HG02678 (cell line): ENCODE data around the gene LDHB.
A peak's percentile ranks its signal among the peaks of the same experiment; 100 is the strongest.
"Not testable (repeated sequence)": the region's sequence is repeated elsewhere in the genome, so short reads cannot be mapped to it uniquely, and the experiment has no call there.

Experiments
- ATAC-seq: cut with Tn5 transposase; IDR thresholded peaks from one replicate; pipeline ENCODE4 v1.9.1; 2021; ENCODE audit warnings: mild to moderate bottlenecking, moderate library complexity; ENCODE audit not compliant: unreplicated experiment

The LDHB gene

GRCh38 chr12:21662122-21662792 lies 4.6 kb upstream of the LDHB start:
- ATAC-seq = no peak

- not testable (repeated sequence) for ATAC-seq
Measured at GRCh38 chr12:21661396-21662093, 3.9 kb upstream of the LDHB start.

- no peak for ATAC-seq
Measured at GRCh38 chr12:21659383-21659782, 1.7 kb upstream of the LDHB start.

GRCh38 chr12:21656905-21657325 lies 727 bp downstream of the LDHB start:
- peak; percentile 34 for ATAC-seq

GRCh38 chr12:21655591-21655990 lies 2.1 kb downstream of the LDHB start:
- no peak for ATAC-seq

- no peak for ATAC-seq
Measured at GRCh38 chr12:21651821-21652220, 5.8 kb downstream of the LDHB start.

GRCh38 chr12:21650997-21651396 lies 6.6 kb downstream of the LDHB start:
- no peak for ATAC-seq

GRCh38 chr12:21649034-21649433 lies 8.6 kb downstream of the LDHB start:
- no peak for ATAC-seq

GRCh38 chr12:21648378-21648777 lies 9.3 kb downstream of the LDHB start:
- ATAC-seq = no peak

GRCh38 chr12:21647179-21647578 lies 10.5 kb downstream of the LDHB start:
- ATAC-seq = no peak

- ATAC-seq = not testable (repeated sequence)
Measured at GRCh38 chr12:21645041-21645500, 12.6 kb downstream of the LDHB start.

- ATAC-seq = no peak
Measured at GRCh38 chr12:21644516-21644915, 13.1 kb downstream of the LDHB start.

GRCh38 chr12:21643758-21644157 lies 13.9 kb downstream of the LDHB start:
- no peak for ATAC-seq

- peak; percentile 67 for ATAC-seq
Measured at GRCh38 chr12:21642707-21643389, 14.8 kb downstream of the LDHB start.

- no peak for ATAC-seq
Measured at GRCh38 chr12:21638054-21638891, 19.4 kb downstream of the LDHB start.

- no peak for ATAC-seq
Measured at GRCh38 chr12:21634245-21634644, 23.4 kb downstream of the LDHB start.

- ATAC-seq = no peak
Measured at GRCh38 chr12:21631367-21631766, 26.3 kb downstream of the LDHB start.

GRCh38 chr12:21627924-21628323 lies 29.7 kb downstream of the LDHB start:
- ATAC-seq = no peak

GRCh38 chr12:21618566-21618965 lies 39.1 kb downstream of the LDHB start:
- ATAC-seq = no peak

GRCh38 chr12:21617030-21617429 lies 40.6 kb downstream of the LDHB start:
- ATAC-seq = no peak

- no peak for ATAC-seq
Measured at GRCh38 chr12:21615431-21615830, 42.2 kb downstream of the LDHB start.
